ENCODE data around the gene RTL10. TPM values are rescaled to one million over a fixed set of nuclear protein-coding genes. Genes with fewer than 3 reads are reported as not detected.

RTL10 gene
- total and polyA plus RNA-seq, 2 donors (not counting 1 experiment from before 2014, with no cell fraction given) = 6.4 to 15.2 TPM

GRCh38 chr22:19880786-19881569 lies 26.3 kb upstream of the RTL10 start:
- Histone ChIP-seq H3K4me2 (replicated peaks; ENCODE audit: low read depth, low read length, poor library complexity, severe bottlenecking) (no peak overlapping the region), H3K79me2 (ENCODE audit: control insufficient read depth, insufficient read depth, low read length) (no peaks in the 10 kb centered on the region), H3K4me3 (ENCODE audit: control extremely low read depth in 1 of 5, extremely low read depth in 1 of 5, insufficient read depth in 1 of 5, low read depth in 2 of 5, low read length in 4 of 5) (no peak overlapping the region), H3K9ac (ENCODE audit: low read length) (no peak overlapping the region), H2AFZ (ENCODE audit: insufficient read depth, low read depth, low read length, poor library complexity, severe bottlenecking) (no peak overlapping the region), H3K27ac (ENCODE audit: low read length in 2 of 2) (no peak overlapping the region), H4K20me1 (ENCODE audit: control insufficient read depth, insufficient read depth, low read length, poor library complexity, severe bottlenecking) (no peaks in the 10 kb centered on the region), H3K9me3 (ENCODE audit: control extremely low read depth in 1 of 3, control insufficient read depth in 2 of 3, insufficient read depth in 1 of 3, low read length in 2 of 3) (no peaks in the 10 kb centered on the region), H3K4me1 (ENCODE audit: control insufficient read depth in 2 of 2, insufficient read depth in 2 of 2, low read length in 2 of 2) (peaks cover under 1 to 5% of the 10 kb centered on the region in 2 donors), H3K27me3 (replicated peaks in 1 of 4; ENCODE audit: control extremely low read depth in 1 of 4, control insufficient read depth in 3 of 4, insufficient read depth in 4 of 4, low read length in 3 of 4) (no peaks in the 10 kb centered on the region), H3K36me3 (replicated peaks in 1 of 2; ENCODE audit: control extremely low read depth in 1 of 2, control insufficient read depth in 1 of 2, extremely low read depth in 1 of 2, insufficient read depth in 2 of 2, low read length in 1 of 2) (no peaks in the 10 kb centered on the region)
- DNase-seq = no peak
- Mint-ChIP-seq H3K4me3 (no peak overlapping the region), H3K9me3 (ENCODE audit: insufficient read depth) (no peaks in the 10 kb centered on the region), H3K27ac (no peak overlapping the region), H3K27me3 (no peaks in the 10 kb centered on the region), H3K4me1 (peaks cover 4% of the 10 kb centered on the region)
- ATAC-seq (ENCODE audit: low read depth) = no peak
- intact Hi-C loops (cut with micrococcal nuclease) = no loop called here
- WGBS (ENCODE audit: insufficient coverage) = 94% methylated on average over 18 of the region's 27 CpGs
- CTCF ChIA-PET = no interaction called here
- POLR2A ChIA-PET = no interaction called here
- TF ChIP-seq CTCF (IDR thresholded peaks at IDR 0.05) (no peak), EZH2 (IDR thresholded peaks at IDR 0.05; ENCODE audit: borderline replicate concordance, insufficient read depth, low read depth, low read length, poor library complexity, severe bottlenecking) (no peak)

- DNase-seq (no peak), ATAC-seq (ENCODE audit: low read depth) (no peak)
- ChIA-PET CTCF (interaction anchor here (0.5 kb wide), 1 partner anchor 150 kb away, joined by 3 read pairs; no protein-coding TSS in a partner anchor), POLR2A (no interaction called here)
- Histone ChIP-seq H3K36me3 (replicated peaks in 1 of 2; ENCODE audit: control extremely low read depth in 1 of 2, control insufficient read depth in 1 of 2, extremely low read depth in 1 of 2, insufficient read depth in 2 of 2, low read length in 1 of 2) (no peaks in the 10 kb centered on the region), H3K27me3 (replicated peaks in 1 of 4; ENCODE audit: control extremely low read depth in 1 of 4, control insufficient read depth in 3 of 4, insufficient read depth in 4 of 4, low read length in 3 of 4) (no peaks in the 10 kb centered on the region), H3K27ac (ENCODE audit: low read length in 2 of 2) (no peak overlapping the region), H4K20me1 (ENCODE audit: control insufficient read depth, insufficient read depth, low read length, poor library complexity, severe bottlenecking) (no peaks in the 10 kb centered on the region), H3K4me2 (replicated peaks; ENCODE audit: low read depth, low read length, poor library complexity, severe bottlenecking) (no peak overlapping the region), H3K9ac (ENCODE audit: low read length) (no peak overlapping the region), H2AFZ (ENCODE audit: insufficient read depth, low read depth, low read length, poor library complexity, severe bottlenecking) (no peak overlapping the region), H3K9me3 (ENCODE audit: control extremely low read depth in 1 of 3, control insufficient read depth in 2 of 3, insufficient read depth in 1 of 3, low read length in 2 of 3) (no peaks in the 10 kb centered on the region), H3K79me2 (ENCODE audit: control insufficient read depth, insufficient read depth, low read length) (no peaks in the 10 kb centered on the region), H3K4me3 (ENCODE audit: control extremely low read depth in 1 of 5, extremely low read depth in 1 of 5, insufficient read depth in 1 of 5, low read depth in 2 of 5, low read length in 4 of 5) (no peak overlapping the region), H3K4me1 (ENCODE audit: control insufficient read depth in 2 of 2, insufficient read depth in 2 of 2, low read length in 2 of 2) (no peaks in the 10 kb centered on the region)
- Mint-ChIP-seq H3K4me3 (no peak overlapping the region), H3K9me3 (ENCODE audit: insufficient read depth) (no peaks in the 10 kb centered on the region), H3K27me3 (no peaks in the 10 kb centered on the region), H3K4me1 (no peaks in the 10 kb centered on the region), H3K27ac (no peak overlapping the region)
- 95% methylated on average over 34 of the region's 34 CpGs for WGBS (ENCODE audit: insufficient coverage)
- TF ChIP-seq EZH2 (IDR thresholded peaks at IDR 0.05; ENCODE audit: borderline replicate concordance, insufficient read depth, low read depth, low read length, poor library complexity, severe bottlenecking) (no peak), CTCF (IDR thresholded peaks at IDR 0.05) (no peak)
- intact Hi-C loops (cut with micrococcal nuclease) = no loop called here
Observed at GRCh38 chr22:19879992-19880785, 25.5 kb upstream of the RTL10 start.

All from B cell (primary cell).